ENCODE results near the gene PLEKHH1.

DNA sequence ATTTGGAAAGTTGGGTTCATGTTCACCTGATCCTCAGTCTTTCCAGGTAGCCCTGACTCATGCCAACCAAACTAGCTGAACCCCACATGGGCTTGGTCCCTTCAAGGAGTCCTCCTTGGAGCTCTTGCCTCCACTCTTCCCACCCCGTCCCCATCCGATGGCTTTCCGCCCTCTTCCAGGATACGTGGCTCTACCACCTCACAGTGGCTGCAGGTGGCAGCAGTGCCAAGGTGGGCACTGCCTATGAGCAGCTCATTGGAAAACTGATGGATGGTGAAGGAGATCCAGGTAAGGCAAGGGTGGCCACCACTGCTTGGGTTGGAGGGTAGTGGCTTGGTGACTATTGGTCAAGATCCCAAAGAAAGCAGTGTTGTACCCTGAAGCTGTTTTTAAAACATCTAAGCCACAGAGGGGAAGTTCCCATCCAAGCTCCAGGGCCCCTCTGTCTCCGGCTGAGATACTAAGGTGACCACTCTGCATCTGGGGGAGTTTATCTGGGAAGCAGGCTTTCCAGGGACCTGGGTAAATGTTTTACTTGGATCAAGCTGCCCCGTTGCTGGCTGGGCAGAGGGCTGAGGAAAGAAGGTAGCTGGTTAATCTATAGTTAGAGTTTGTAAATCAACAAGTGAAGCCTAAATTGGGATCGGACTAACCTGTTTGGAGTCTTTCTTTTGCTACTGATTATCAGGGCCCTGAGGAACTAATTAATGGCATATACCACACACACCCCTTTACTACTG lies 43.3 kb downstream of the PLEKHH1 start:
- TF ChIP-seq, protein P1, sequence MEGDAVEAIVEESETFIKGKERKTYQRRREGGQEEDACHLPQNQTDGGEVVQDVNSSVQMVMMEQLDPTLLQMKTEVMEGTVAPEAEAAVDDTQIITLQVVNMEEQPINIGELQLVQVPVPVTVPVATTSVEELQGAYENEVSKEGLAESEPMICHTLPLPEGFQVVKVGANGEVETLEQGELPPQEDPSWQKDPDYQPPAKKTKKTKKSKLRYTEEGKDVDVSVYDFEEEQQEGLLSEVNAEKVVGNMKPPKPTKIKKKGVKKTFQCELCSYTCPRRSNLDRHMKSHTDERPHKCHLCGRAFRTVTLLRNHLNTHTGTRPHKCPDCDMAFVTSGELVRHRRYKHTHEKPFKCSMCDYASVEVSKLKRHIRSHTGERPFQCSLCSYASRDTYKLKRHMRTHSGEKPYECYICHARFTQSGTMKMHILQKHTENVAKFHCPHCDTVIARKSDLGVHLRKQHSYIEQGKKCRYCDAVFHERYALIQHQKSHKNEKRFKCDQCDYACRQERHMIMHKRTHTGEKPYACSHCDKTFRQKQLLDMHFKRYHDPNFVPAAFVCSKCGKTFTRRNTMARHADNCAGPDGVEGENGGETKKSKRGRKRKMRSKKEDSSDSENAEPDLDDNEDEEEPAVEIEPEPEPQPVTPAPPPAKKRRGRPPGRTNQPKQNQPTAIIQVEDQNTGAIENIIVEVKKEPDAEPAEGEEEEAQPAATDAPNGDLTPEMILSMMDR (IDR thresholded peaks at IDR 0.05), result no peak
- no peak for TF ChIP-seq SIN3A (IDR thresholded peaks at IDR 0.05; ENCODE audit: borderline replicate concordance, insufficient read depth, low read depth, low read length)

All from Panc1 (cell line).